IMR-90 (cell line): ENCODE results near the gene CD38. TPM values are rescaled to one million over a fixed set of nuclear protein-coding genes. Genes with fewer than 3 reads are reported as not detected.

Source experiments
- ATAC-seq: fragments of 200-7000 bp; cut with Tn5 transposase; 2 replicates; pipeline ENCODE4 v1.9.1; 2020; ENCODE audit warnings: low read depth, mild to moderate bottlenecking, moderate library complexity
- BruUV-seq: library from RNA; stranded (reverse); fragments of 400-500 nt; replicated peaks from 2 replicates; lab custom pipeline; 2021; lab: Mats Ljungman, UMichigan
- CTCF ChIA-PET: fragments of 300-600 bp; formaldehyde crosslinking; extraction: SDS; loops from one replicate; lab custom pipeline; 2021; ENCODE audit warnings: antibody characterized with exemption; lab: Yijun Ruan, JAX
- POLR2A ChIA-PET: fragments of 300-600 bp; sonication (Branson Sonifier 250); formaldehyde crosslinking; loops from one replicate; lab custom pipeline; 2022; ENCODE audit warnings: antibody characterized with exemption; ENCODE audit not compliant: unreplicated experiment; lab: Charles Lee
- DNase-seq: peaks from one replicate; pipeline ENCODE4 v3.0.0; 2013
- H2AFZ ChIP-seq: replicated peaks from 2 replicates; pipeline ENCODE3; 2013; ENCODE audit warnings: low read length, mild to moderate bottlenecking; ENCODE audit not compliant: poor library complexity
- H2AK5ac ChIP-seq: 2 replicates; pipeline ENCODE4 v1.6.1; 2013; ENCODE audit warnings: low read depth, low read length, inconsistent platforms
- H2AK9ac ChIP-seq: replicated peaks from 2 replicates; pipeline ENCODE3; 2013; ENCODE audit warnings: mild to moderate bottlenecking, low read depth, low read length, moderate library complexity; ENCODE audit not compliant: poor library complexity
- H2BK120ac ChIP-seq: 2 replicates; pipeline ENCODE4 v1.6.1; 2013; ENCODE audit warnings: low read depth, low read length, inconsistent platforms
- H2BK15ac ChIP-seq: 3 replicates; pipeline ENCODE4 v1.6.1; 2013; ENCODE audit warnings: low read depth, low read length, inconsistent platforms
- H2BK20ac ChIP-seq: 2 replicates; pipeline ENCODE4 v1.6.1; 2013; ENCODE audit warnings: low read depth, mild to moderate bottlenecking, inconsistent platforms, low read length, moderate library complexity
- H2BK5ac ChIP-seq: 2 replicates; pipeline ENCODE4 v1.6.1; 2013; ENCODE audit warnings: mild to moderate bottlenecking, low read depth, low read length, inconsistent platforms; ENCODE audit not compliant: poor library complexity, severe bottlenecking
- H3K14ac ChIP-seq: replicated peaks from 2 replicates; pipeline ENCODE4 v1.6.1; 2013; ENCODE audit warnings: low read depth, low read length, inconsistent platforms
- H3K18ac ChIP-seq: 2 replicates; pipeline ENCODE4 v1.6.1; 2013; ENCODE audit warnings: low read depth, low read length, control low read depth
- H3K23ac ChIP-seq: 2 replicates; pipeline ENCODE4 v1.6.1; 2013; ENCODE audit warnings: low read depth, low read length, inconsistent platforms
- H3K27ac ChIP-seq: 2 replicates; pipeline ENCODE4 v1.5.1; 2013; ENCODE audit warnings: mild to moderate bottlenecking, control low read depth, low read length; ENCODE audit not compliant: insufficient read depth
- H3K27me3 ChIP-seq: 2 replicates; pipeline ENCODE4 v1.6.1; 2013; ENCODE audit warnings: low read length; ENCODE audit not compliant: control insufficient read depth, insufficient read depth
- H3K36me3 ChIP-seq: 2 replicates; pipeline ENCODE4 v1.6.1; 2013; ENCODE audit warnings: low read length, mixed read lengths; ENCODE audit not compliant: control insufficient read depth, insufficient read depth
- H3K4ac ChIP-seq: 2 replicates; pipeline ENCODE4 v1.6.1; 2013; ENCODE audit warnings: low read depth, low read length, inconsistent platforms
- H3K4me1 ChIP-seq: 2 replicates; pipeline ENCODE4 v1.6.1; 2013; ENCODE audit warnings: low read length, mixed read lengths; ENCODE audit not compliant: control insufficient read depth, insufficient read depth
- H3K4me2 ChIP-seq: 2 replicates; pipeline ENCODE4 v1.6.1; 2013; ENCODE audit warnings: low read depth, mild to moderate bottlenecking, control low read depth, low read length, moderate library complexity
- H3K4me3 ChIP-seq: 2 replicates; pipeline ENCODE4 v1.5.1; 2013; ENCODE audit warnings: low read depth, mild to moderate bottlenecking, control low read depth, low read length, moderate library complexity; ENCODE audit not compliant: insufficient read depth
- H3K56ac ChIP-seq: 2 replicates; pipeline ENCODE4 v1.6.1; 2013; ENCODE audit warnings: low read length, inconsistent platforms; ENCODE audit not compliant: insufficient read depth; ENCODE audit errors: extremely low read depth
- H3K79me1 ChIP-seq, 2 experiments: 2 replicates each; pipeline ENCODE4 v1.6.1; 2013; ENCODE audit warnings: low read length in 2 of 2, inconsistent platforms in 1 of 2, low read depth in 1 of 2
- H3K9ac ChIP-seq: 2 replicates; pipeline ENCODE4 v1.6.1; 2013; ENCODE audit warnings: low read depth, low read length, control low read depth
- H3K9me1 ChIP-seq: 2 replicates; pipeline ENCODE4 v1.6.1; 2013; ENCODE audit warnings: low read length, inconsistent platforms; ENCODE audit not compliant: insufficient read depth
- H3K9me3 ChIP-seq: 2 replicates; pipeline ENCODE4 v1.6.1; 2013; ENCODE audit warnings: low read length; ENCODE audit not compliant: control insufficient read depth, insufficient read depth
- H4K20me1 ChIP-seq: 2 replicates; pipeline ENCODE4 v1.6.1; 2013; ENCODE audit warnings: low read length, inconsistent platforms; ENCODE audit not compliant: insufficient read depth
- H4K5ac ChIP-seq: 2 replicates; pipeline ENCODE4 v1.6.1; 2013; ENCODE audit warnings: mild to moderate bottlenecking, low read depth, low read length, control low read depth
- H4K8ac ChIP-seq, 2 experiments: 2 replicates each; pipeline ENCODE4 v1.6.1; 2013; ENCODE audit warnings: low read depth in 2 of 2, low read length in 2 of 2, control low read depth in 1 of 2, inconsistent platforms in 1 of 2
- H4K91ac ChIP-seq: 2 replicates; pipeline ENCODE4 v1.6.1; 2013; ENCODE audit warnings: low read depth, low read length, inconsistent platforms; ENCODE audit not compliant: insufficient read depth
- MXI1 ChIP-seq: IDR thresholded peaks from 2 replicates; pipeline ENCODE4 v1.6.1; 2012; ENCODE audit warnings: low read depth, mild to moderate bottlenecking, low read length, moderate library complexity, borderline replicate concordance
- NFE2L2 ChIP-seq: fragments of 150-350 bp; IDR thresholded peaks from 2 replicates; pipeline ENCODE4 v1.6.1; 2016; ENCODE audit warnings: low read depth, mild to moderate bottlenecking, low read length
- POLR2A ChIP-seq: IDR thresholded peaks from 2 replicates; pipeline ENCODE4 v1.6.1; 2012; ENCODE audit warnings: mild to moderate bottlenecking, low read depth, low read length
- RAD21 ChIP-seq: IDR thresholded peaks from 2 replicates; pipeline ENCODE4 v1.6.1; 2012; ENCODE audit warnings: low read length, improper control_type of control experiment
- RFX5 ChIP-seq: IDR thresholded peaks from 2 replicates; pipeline ENCODE4 v1.8.0; 2012; ENCODE audit warnings: low read depth, mild to moderate bottlenecking, low read length, moderate library complexity
- WGBS, 2 experiments: methylation state at CpG; one replicate each; pipeline versions ENCODE4 v1.1.5 to v1.1.7; 2013; ENCODE audit warnings: missing lambda C conversion rate in 2 of 2; ENCODE audit not compliant: insufficient read length in 1 of 2; ENCODE audit errors: extremely low coverage in 2 of 2; 5-methylcytosine and 5-hydroxymethylcytosine counted together
- dilution Hi-C: fragments of 300-500 bp; cut with HindIII; formaldehyde crosslinking; loops from one replicate; pipeline ENCODE4 v1.14.3; 2018; ENCODE audit warnings: low sequenced_read_pairs; ENCODE audit not compliant: unreplicated experiment
- in situ Hi-C: fragments of 300-500 bp; cut with MboI; formaldehyde crosslinking; loops from 3 replicates; pipeline ENCODE4 v1.14.3; 2019; ENCODE audit warnings: low sequenced_read_pairs, inconsistent platforms, mixed read lengths
- intact Hi-C: fragments of 100-400 bp; cut with micrococcal nuclease; formaldehyde crosslinking; loops from 2 replicates; pipeline ENCODE4 v1.10.0; 2022
- polyA plus RNA-seq, 3 experiments: library from polyadenylated mRNA; depleted of rRNA; stranded (reverse); fragments of >200 nt; gene quantifications; 2 replicates each; pipeline ENCODE4 v1.2.3, GENCODE V29; 2012; ENCODE audit warnings: low replicate concordance in 1 of 3
- total RNA-seq: library from RNA; depleted of rRNA; stranded (reverse); fragments of >200 nt; gene quantifications from 2 replicates; pipeline ENCODE4 v1.2.3, GENCODE V29; 2012
- TF ChIP-seq, protein P1 (sequence below): fragments of 150-350 bp; IDR thresholded peaks from 2 replicates; pipeline ENCODE4 v1.6.1; 2016; ENCODE audit warnings: low read depth, mild to moderate bottlenecking, low read length, moderate library complexity, borderline replicate concordance

The CD38 gene
- total and polyA plus RNA-seq, 2 of the 4 experiments (the other 2 are of a cell fraction), result not detected

- Histone ChIP-seq H3K4me3 (no peak overlapping the region), H4K8ac (no peak overlapping the region), H2AFZ (no peak overlapping the region), H3K23ac (no peak overlapping the region), H3K9me3 (no peaks in the 10 kb centered on the region), H3K56ac (no peak overlapping the region), H3K9ac (no peak overlapping the region), H2AK9ac (no peak overlapping the region), H3K4me2 (no peak overlapping the region), H2BK5ac (no peak overlapping the region), H2BK15ac (no peak overlapping the region), H3K79me1 (no peaks in the 10 kb centered on the region), H2BK20ac (no peak overlapping the region), H3K14ac (no peak overlapping the region), H3K36me3 (no peaks in the 10 kb centered on the region), H3K18ac (no peak overlapping the region), H4K20me1 (no peaks in the 10 kb centered on the region), H3K4me1 (no peaks in the 10 kb centered on the region), H4K91ac (no peak overlapping the region), H3K27ac (no peak overlapping the region), H2AK5ac (no peak overlapping the region), H3K9me1 (no peaks in the 10 kb centered on the region), H3K27me3 (peaks cover 17% of the 10 kb centered on the region), H3K4ac (no peak overlapping the region), H4K5ac (no peak overlapping the region), H2BK120ac (no peak overlapping the region)
- intact Hi-C loops (no loop called here), dilution Hi-C loops (no loop called here), in situ Hi-C loops (no loop called here)
- TF ChIP-seq, protein P1, sequence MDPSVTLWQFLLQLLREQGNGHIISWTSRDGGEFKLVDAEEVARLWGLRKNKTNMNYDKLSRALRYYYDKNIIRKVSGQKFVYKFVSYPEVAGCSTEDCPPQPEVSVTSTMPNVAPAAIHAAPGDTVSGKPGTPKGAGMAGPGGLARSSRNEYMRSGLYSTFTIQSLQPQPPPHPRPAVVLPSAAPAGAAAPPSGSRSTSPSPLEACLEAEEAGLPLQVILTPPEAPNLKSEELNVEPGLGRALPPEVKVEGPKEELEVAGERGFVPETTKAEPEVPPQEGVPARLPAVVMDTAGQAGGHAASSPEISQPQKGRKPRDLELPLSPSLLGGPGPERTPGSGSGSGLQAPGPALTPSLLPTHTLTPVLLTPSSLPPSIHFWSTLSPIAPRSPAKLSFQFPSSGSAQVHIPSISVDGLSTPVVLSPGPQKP, result no peak
- TF ChIP-seq RFX5 (no peak), RAD21 (no peak), POLR2A (no peak), MXI1 (no peak), NFE2L2 (no peak)
- ChIA-PET CTCF (no interaction called here), POLR2A (no interaction called here)
- no TSS peak for BruUV-seq
- no CpG with 5 or more reads among the region's 5 CpGs for WGBS, 2 experiments
- DNase-seq, result no peak
- no peak for ATAC-seq
These were observed 19.2 kb downstream of the CD38 start for GRCh38 chr4:15797320-15797719.
